SK-N-DZ (cell line): ENCODE results near the gene C12orf57.
A peak's percentile ranks its signal among the peaks of the same experiment; 100 is the strongest.

ENCODE experiments used
- DNase-seq: peaks from one replicate; pipeline ENCODE4 v3.0.0-alpha.2; 2015; ENCODE audit warnings: low spot score

Gene C12orf57

DNA sequence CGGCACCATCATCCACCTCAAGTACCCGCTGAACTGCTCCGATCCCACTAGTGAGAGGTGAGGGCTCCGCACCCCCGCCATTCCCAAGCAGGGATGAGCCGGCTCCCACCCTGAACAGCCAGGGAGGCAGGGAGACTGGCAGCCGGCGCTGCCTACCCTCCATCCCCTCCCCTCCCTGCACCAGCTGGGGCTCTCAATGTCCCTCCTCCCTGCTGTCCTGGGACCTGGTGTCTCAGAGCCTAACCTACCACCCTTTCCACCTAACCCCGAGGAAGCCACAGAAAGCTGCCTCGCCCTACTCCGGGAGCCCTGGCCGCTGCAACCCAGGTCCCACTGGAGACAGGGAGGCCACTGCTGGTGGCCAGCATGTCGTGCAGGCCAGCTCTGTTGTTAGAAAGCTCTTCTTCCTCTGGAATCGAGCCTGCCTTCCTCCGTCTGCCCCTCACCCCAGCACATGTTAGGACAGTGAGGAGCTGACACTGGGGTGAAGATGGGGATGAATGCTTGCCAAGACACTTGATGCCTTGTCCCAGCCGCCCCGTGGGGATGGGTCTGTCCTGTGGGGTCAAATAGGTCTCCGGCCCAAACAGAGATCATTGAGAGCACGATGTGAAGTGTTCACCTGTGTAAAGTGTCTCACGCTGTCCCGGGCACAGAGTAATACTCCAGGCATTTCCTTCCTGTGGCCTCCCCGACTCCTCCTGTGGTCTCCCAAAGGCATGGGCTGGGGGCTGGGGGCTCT lies 8.5 kb downstream of the C12orf57 start:
- no peak for DNase-seq

DNA sequence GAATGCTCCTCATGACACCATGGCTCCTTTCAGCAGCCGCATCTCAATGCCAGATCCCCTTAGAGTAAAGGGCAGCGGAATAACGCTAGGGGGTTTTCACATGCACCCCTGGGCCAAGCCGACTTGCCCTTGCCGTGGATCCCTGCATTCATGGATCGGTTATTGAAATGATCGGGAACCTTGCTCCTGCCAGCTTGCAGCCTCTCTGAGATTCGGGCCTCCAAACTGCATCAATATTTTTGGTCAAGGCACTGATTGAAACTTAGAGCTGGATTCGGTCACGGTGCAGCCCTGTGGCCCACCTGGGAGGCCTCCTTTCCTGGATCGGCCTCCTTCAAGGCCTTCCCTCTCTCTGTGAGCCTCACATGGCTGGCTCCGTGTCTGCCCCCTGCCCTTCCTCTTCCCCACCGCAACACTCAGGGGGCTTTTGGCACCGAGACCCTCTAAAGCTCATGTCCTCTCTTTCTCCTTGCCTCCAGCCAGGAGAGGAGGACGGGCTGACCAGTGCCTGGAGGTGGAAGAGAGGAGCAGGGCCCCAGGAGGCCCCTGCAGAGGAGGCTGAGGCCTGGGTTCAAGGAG lies 9.1 kb downstream of the C12orf57 start:
- DNase-seq: no peak

DNA sequence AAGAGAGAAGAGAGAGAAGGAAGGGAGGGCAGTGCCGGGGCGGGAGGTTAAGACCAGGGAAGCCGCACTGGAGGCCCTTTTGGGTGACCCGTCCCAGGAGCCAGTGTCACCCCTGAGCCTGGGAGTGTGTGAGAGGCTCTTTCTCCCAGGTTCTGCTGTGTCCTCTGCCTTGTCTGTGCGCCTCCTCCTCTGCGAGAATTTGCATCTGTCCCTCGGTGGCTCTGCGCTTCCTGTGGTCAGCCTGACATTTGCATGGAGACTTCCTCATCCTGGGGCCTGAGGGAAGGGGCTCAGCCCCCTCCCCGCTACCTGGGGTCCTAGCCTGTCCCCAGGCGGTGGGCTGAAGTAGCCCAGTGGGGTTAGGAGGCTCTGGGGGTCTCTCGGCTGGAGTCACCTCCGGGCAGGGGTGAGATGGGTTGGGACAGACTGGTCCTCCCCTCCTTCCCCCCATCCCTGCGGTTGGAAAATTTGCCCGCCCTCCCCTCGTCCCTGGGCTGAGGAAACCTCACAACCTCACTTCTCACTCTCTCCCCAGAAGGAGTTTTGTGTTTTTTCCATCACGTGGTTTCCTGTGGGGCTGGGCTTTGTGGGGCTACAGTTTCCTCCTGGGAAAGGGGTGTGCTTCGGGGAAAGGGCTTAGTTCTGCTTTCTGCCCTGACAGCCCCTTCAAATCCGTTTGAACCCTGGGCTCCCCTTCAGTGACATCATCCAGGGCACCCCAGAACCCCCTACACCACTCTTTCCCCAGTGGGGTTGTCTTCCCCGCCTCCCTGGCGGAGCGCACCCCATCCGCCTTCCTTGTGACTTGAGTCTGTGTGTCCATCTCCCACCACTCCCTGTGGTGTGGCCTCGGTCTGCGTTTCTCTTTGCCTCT lies 9.9 kb downstream of the C12orf57 start:
- no peak for DNase-seq

DNA sequence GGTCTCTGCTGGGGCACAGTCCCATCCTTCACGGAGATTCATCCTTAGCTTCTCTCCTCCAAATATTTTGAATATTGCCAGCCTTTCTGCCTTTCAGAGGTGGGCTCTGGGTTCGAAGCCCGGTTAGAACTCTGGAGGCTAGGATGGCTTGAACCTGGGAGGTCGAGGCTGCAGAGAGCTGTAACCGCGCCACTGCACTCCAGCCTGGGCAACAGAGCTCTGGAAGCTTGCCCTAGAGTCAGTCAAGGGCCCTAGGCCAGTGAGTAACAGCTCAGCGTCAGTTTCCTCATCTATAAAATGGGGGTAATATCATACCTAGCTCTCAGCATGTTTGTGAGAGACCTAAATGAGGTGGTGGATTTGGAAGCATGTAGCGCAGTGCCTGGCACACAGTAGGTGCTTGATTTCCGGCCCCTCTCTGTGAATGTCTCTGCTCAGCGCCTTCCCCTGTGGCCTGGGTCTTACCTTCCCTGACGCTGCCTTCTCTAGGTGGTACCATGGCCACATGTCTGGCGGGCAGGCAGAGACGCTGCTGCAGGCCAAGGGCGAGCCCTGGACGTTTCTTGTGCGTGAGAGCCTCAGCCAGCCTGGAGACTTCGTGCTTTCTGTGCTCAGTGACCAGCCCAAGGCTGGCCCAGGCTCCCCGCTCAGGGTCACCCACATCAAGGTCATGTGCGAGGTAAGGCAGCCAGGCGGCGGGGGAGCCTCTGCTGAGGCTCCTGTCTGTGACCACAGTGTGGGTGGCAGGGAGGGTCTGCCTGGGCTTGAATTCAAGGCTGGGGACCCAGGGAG lies 10.7 kb downstream of the C12orf57 start:
- DNase-seq: no peak

DNA sequence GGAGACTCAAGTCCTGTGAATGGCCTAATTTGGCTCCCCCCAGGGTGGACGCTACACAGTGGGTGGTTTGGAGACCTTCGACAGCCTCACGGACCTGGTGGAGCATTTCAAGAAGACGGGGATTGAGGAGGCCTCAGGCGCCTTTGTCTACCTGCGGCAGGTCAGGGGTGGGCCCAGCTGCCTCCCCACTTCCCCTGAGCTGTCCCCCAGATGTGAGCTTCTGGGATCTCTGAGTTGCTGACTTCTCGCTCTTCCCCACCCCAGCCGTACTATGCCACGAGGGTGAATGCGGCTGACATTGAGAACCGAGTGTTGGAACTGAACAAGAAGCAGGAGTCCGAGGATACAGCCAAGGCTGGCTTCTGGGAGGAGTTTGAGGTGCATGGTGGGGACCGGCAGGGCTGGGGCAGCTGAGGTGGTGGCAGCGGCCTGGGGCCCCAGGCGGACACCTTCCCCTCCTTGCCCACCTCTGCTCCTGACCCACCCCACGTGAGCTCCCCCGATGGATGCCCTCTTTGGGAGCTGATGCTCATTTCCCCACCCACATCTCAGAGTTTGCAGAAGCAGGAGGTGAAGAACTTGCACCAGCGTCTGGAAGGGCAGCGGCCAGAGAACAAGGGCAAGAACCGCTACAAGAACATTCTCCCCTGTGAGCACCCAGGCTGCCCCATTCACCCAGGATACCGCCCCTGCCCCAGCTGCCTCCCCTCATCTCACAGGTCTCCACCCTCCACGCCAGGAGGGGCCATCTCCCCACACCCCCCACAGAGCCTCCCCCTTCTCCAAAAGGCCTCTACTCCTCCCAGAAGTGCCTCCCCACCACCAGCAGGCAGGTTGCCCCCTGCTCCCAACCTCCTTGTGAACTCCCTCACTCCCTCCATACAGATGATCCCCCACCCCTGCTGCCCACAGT lies 11.5 kb downstream of the C12orf57 start:
- no peak for DNase-seq

DNA sequence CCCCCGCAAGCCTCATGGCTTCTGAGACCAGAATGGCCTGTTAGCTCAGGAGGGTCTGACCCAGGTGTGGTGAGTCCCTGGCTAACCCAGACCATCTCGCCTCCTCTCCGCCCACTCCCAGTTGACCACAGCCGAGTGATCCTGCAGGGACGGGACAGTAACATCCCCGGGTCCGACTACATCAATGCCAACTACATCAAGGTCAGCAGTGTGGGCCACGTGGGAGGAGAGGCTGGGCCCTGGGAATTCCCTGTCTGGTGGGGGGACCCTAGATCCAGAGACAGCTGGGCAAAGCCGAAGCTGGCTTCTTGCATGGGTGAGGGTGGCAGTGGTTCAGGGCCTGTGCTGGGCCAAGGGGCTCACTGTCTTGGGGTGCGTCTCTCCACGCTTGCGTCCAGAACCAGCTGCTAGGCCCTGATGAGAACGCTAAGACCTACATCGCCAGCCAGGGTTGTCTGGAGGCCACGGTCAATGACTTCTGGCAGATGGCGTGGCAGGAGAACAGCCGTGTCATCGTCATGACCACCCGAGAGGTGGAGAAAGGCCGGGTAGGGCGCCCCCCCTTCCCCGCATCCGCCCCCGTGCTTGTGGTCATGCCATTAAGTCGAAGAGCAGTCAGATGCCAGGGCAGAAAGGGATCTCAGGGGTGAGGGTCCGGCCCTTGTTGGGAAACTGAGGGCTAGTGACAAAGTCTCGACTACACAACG lies 12.4 kb downstream of the C12orf57 start:
- DNase-seq: no peak

DNA sequence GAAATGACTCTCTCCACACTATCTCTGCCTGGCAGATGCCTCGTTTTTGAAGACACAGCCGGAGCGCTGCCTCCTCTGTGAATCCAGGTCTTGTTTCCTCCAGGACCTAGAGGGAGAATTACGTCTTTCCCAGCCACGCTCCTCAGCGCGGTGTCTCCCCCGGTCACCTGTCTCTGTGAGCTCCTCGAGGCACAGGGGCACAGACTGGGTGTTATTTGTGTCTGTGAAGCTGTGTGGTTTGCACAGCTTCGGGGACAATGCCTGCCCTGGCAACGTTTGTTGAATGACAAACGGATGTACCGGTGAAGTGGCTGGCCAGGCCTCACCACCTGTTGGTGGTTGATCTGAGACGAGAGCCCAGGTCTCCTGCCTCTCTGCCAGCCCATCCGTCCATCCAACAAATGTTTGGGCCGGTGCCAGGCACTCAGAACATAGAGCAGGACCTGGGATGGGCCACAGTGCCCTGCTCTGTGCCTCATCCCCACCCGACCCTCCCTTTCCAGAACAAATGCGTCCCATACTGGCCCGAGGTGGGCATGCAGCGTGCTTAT lies 13.4 kb downstream of the C12orf57 start:
- DNase-seq: no peak

DNA sequence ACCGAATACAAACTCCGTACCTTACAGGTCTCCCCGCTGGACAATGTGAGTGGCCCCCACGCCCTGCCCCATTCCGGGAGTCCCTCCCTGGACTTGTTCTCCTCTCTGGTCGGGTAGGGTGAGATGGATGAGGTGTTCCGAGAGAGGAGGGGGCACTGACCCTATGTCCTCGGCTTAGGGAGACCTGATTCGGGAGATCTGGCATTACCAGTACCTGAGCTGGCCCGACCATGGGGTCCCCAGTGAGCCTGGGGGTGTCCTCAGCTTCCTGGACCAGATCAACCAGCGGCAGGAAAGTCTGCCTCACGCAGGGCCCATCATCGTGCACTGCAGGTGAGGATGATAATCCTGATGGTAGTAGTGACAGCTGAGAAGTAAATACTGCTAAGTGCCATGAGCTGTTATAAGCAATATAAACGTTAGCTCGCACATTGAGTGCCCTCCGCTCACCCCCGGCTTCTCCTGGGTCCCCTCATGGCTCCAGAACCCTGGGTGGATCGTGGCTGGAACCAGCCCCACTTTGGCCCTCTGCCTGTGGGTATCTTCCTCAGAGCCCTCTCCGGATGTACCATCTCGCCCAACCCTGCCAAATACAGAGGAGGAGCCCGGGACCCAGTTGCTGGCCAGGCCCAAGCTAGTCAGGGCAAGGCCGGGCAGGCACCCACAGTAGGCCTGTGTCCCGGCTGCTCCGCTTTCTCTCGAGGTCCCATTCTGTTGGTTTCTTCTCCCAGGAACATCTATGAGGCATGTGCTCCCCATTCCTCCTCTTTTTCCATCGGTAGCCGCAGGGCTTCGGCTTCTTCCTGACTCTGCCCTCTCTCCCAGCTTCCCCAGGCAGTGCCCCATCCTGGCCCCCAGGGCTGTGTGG lies 14.2 kb downstream of the C12orf57 start:
- no peak for DNase-seq

DNA sequence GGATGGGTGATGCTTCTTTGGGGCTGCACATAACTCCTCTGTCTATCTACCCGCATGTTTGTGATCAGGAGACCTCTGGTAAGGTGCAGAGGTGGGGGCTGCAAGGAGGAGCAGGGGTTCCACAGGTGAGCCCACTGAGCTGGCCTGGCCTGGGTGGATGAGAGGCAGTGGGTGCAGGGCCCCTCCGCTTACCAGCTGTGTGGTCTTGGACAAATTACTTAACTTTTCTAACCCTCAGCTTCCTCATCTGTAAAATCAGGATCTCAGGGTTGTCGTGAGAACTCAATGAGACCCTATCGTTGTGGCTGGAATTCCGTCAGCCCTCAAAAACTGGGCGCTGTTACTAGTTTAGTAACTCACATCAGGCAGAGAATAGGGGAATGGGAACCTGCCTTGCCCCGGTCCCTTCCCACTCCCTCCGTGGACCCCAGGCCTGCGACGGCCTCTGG lies 14.8 kb downstream of the C12orf57 start:
- DNase-seq: no peak

DNA sequence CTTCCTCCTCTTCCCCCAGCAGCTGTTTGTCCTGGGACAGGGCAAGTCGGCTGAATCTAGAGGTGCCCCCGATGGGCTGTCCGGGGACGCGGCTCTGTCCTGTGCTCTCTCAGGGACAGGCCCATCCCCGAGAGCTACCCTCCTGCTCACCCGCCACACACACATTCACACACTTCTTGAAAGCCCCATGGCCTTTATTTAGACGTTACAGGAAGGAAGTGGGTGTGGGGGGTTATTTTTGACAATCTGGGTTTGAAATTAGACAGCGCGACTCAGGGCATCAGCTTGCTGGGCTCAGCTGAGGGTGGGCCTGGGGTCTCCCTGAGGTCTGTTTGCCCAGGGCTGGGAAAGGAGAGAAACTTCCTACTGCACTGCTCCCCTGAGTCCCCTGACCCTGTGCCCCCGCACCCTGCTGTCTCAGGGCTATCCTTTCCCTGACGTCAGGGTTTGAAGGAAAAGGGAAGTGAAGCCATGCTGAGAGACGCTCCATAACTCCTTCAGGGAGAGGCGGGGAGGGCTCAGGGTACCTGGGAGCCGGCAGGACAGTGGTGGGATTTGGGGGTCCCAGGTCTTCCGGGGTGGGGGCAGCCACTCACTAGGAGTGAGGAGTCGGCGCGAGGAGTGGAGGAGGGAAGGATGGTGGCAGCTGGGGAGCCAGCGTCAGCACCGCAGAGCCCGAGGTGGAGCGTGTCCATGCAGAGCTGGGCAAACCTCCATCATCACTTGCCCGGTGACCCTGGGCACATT lies 15.4 kb downstream of the C12orf57 start:
- DNase-seq: no peak

DNA sequence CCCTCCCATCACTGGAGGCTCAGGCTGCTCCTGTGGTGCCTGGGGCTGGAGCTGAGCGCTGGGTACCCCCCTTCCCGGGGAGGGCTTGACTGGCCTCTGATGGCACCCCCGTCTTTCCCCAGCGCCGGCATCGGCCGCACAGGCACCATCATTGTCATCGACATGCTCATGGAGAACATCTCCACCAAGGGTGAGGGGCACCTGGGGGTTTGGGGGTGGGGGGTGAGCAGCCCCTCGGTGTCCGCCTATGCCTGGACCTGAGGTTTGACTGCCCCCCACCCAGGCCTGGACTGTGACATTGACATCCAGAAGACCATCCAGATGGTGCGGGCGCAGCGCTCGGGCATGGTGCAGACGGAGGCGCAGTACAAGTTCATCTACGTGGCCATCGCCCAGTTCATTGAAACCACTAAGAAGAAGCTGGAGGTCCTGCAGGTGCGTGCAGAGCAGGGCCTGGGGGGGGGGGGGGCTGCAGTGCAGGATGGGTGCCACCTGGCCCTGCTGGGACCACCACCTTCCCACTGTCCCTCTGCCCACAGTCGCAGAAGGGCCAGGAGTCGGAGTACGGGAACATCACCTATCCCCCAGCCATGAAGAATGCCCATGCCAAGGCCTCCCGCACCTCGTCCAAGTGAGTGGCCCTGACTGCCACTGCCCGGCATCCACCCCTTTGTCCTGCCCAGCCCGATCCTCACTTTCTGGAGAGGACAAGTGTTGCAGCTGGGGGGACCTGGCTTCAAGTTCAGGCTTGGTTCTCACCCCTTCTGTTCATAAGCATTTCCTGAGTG lies 16.2 kb downstream of the C12orf57 start:
- DNase-seq: no peak

DNA sequence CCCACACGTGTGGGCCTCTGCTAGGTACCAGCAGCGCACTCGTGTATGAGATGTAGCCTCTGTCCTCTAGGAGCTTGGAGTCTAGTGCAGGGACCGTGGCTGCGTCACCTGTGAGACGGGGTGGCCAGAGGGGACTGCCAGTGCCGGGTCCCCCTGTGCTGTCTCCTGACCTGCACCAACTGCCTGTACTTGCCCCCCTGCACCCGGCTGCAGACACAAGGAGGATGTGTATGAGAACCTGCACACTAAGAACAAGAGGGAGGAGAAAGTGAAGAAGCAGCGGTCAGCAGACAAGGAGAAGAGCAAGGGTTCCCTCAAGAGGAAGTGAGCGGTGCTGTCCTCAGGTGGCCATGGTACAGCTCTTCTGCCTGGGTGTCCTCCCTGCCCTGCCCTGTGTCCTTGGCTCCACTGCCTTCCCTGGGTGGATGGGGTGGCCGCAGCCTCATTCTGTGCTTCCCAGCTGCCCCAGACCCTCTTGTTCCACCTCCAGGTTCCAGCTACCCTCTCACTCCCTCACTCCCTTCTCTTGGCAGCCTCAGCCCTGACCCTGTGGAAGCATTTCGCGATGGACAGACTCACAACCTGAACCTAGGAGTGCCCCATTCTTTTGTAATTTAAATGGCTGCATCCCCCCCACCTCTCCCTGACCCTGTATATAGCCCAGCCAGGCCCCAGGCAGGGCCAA lies 16.9 kb downstream of the C12orf57 start:
- no peak for DNase-seq

DNA sequence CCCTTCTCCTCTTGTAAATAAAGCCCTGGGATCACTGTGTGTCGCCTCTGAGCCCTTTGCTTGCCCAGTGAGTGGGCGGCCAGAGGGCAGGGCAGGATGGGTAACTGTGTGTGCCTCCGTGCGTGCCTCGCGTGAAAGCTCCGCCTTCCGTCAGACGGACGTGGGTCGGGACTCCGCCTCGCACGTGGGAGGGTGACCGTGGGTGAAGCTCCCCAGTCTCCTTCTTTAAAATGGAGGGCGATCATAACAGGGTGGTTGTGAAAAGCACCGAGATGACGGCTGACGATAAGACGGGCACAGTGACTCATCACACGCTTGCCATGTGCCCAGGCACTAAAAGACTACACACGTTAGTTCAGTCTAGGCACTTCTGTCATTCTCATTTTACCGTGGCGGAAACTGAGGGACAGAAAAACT lies 17.5 kb downstream of the C12orf57 start:
- DNase-seq: no peak

DNA sequence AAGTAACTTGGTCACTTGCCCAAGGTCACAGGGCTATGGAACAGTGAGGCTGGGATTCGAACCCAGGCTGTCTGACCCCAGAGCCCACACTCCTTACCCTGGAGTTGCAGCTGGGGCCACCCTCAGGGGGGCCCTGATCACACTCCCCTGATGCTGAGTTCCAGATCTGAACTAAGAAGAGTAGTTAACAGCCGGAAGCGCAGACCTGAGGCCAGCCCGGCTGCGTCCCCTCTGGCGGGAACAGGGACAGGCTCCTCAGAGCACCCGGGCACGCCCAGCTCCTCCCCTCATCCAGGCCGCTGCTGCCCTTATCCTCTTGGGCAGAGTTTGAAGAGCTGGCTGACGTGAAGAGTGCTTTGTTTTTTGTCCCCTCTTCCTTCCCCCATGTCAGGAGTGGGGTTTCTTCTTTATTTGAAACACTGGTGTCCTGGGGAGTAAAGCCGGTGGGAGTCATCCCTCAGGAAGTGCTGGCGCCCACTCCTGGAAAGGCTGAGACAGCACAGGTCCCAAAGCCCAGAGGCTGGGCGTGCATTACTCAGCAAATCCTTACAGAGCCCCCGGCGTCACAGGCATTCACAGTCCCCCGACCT lies 18.0 kb downstream of the C12orf57 start:
- DNase-seq: peak; percentile 88

DNA sequence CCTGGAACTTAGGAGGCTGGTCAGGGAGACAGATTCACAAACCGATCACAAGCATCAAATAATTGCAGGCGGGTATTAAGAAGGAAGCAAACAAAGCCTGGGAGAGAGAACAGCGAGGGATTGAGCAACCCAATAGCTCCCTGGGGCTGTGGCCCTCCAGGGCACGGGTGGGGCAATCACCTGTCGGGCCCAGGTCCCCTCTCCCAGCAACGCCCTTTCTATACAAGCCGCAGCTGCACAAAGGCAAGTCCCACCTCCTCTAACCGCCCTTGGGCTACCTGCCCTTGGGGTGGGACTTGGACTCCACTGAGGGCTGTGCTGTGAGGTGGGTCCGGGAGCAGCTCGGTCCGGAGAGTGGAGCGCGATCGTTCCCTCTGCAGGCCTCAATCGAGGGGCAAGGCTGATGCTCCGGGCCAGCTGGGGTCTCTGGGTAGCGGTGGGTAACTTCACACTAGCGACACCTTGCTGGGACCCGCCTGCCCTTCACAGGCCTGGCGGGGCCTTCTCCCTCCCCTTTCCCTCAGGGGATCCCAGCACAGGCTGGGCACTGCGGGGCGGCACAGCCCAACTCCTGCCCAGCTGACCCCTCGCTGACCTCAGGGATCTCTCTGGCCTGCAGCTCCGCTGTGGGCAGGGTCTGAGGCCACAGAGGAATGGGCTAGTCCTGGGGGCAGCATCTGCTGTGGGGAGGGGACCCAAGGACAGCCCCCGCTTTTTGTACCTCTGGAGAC lies 18.6 kb downstream of the C12orf57 start:
- DNase-seq: no peak
